Measurements from ENCODE around the gene PCDHA12. TPM values are rescaled to one million over a fixed set of nuclear protein-coding genes. Genes with fewer than 3 reads are reported as not detected.

Gene PCDHA12
- total RNA-seq, 1 donor from 2014 or later: under 0.01 TPM

GRCh38 chr5:140855772-140856674 is 19.1 kb upstream of the PCDHA12 start, which contains the start of gene PCDHA10:
PCDHA10 (plus strand) TSS chr5:140855897; CDS start chr5:140856049, 152 bp downstream.
- DNase-seq (ENCODE audit: low read depth): peak; percentile 7
- H3K27me3 ChIP-seq (ENCODE audit: control insufficient read depth, insufficient read depth, low read length): no peaks in the 10 kb centered on the region
- no peak for FAIRE-seq
- no peak for TF ChIP-seq CTCF (IDR thresholded peaks at IDR 0.05; ENCODE audit: insufficient read depth, low read length, severe bottlenecking)
- no peaks in the 10 kb centered on the region for H3K36me3 ChIP-seq (ENCODE audit: control insufficient read depth, insufficient read depth, low read length)
- H3K4me3 ChIP-seq (ENCODE audit: low read depth, low read length): no peak within 1 kb of the TSS

- TF ChIP-seq CTCF (IDR thresholded peaks at IDR 0.05; ENCODE audit: insufficient read depth, low read length, severe bottlenecking): no peak
- DNase-seq (ENCODE audit: low read depth) (no peak), FAIRE-seq (no peak)
- Histone ChIP-seq H3K4me3 (ENCODE audit: low read depth, low read length) (no peak overlapping the region), H3K27me3 (ENCODE audit: control insufficient read depth, insufficient read depth, low read length) (no peaks in the 10 kb centered on the region), H3K36me3 (ENCODE audit: control insufficient read depth, insufficient read depth, low read length) (no peaks in the 10 kb centered on the region)
Observed at GRCh38 chr5:140857177-140857986, 17.7 kb upstream of the PCDHA12 start.

GRCh38 chr5:140857987-140858240 is 17.2 kb upstream of the PCDHA12 start:
- DNase-seq (ENCODE audit: low read depth): no peak
- no peaks in the 10 kb centered on the region for H3K27me3 ChIP-seq (ENCODE audit: control insufficient read depth, insufficient read depth, low read length)
- no peaks in the 10 kb centered on the region for H3K36me3 ChIP-seq (ENCODE audit: control insufficient read depth, insufficient read depth, low read length)
- TF ChIP-seq CTCF (IDR thresholded peaks at IDR 0.05; ENCODE audit: insufficient read depth, low read length, severe bottlenecking): no peak
- H3K4me3 ChIP-seq (ENCODE audit: low read depth, low read length): no peak overlapping the region
- no peak for FAIRE-seq

GRCh38 chr5:140862441-140863295 is 12.4 kb upstream of the PCDHA12 start:
- no peak for DNase-seq (ENCODE audit: low read depth)
- no peak for FAIRE-seq
- TF ChIP-seq CTCF (IDR thresholded peaks at IDR 0.05; ENCODE audit: insufficient read depth, low read length, severe bottlenecking): no peak
- H3K27me3 ChIP-seq (ENCODE audit: control insufficient read depth, insufficient read depth, low read length): no peaks in the 10 kb centered on the region
- no peaks in the 10 kb centered on the region for H3K36me3 ChIP-seq (ENCODE audit: control insufficient read depth, insufficient read depth, low read length)
- no peak overlapping the region for H3K4me3 ChIP-seq (ENCODE audit: low read depth, low read length)

- peak; percentile 29 for DNase-seq (ENCODE audit: low read depth)
- H3K4me3 ChIP-seq (ENCODE audit: low read depth, low read length): no peak within 1 kb of the TSS
- no peak for FAIRE-seq
Observed at GRCh38 chr5:140868721-140869554, 6.2 kb upstream of the PCDHA12 start, which contains the start of gene PCDHA11. PCDHA11 (plus strand) TSS chr5:140868957; CDS start chr5:140869104, 147 bp downstream.

More at GRCh38 chr5:140868721-140869554, 6.2 kb upstream of the PCDHA12 start, which contains the start of gene PCDHA11:
- Histone ChIP-seq H3K27me3 (ENCODE audit: control insufficient read depth, insufficient read depth, low read length) (no peaks in the 10 kb centered on the region), H3K36me3 (ENCODE audit: control insufficient read depth, insufficient read depth, low read length) (no peaks in the 10 kb centered on the region)
- peak; percentile 36 for TF ChIP-seq CTCF (IDR thresholded peaks at IDR 0.05; ENCODE audit: insufficient read depth, low read length, severe bottlenecking)
